Osteoblast (primary cell): ENCODE measurements around the gene SLC7A5. TPM values are rescaled to one million over a fixed set of nuclear protein-coding genes. Genes with fewer than 3 reads are reported as not detected.
"Not testable (repeated sequence)": the region's sequence is repeated elsewhere in the genome, so short reads cannot be mapped to it uniquely, and the experiment has no call there.

Experiments
- DNase-seq: peaks from one replicate; pipeline ENCODE4 v3.0.0; 2011; ENCODE audit warnings: low spot score, mixed read lengths; ENCODE audit not compliant: insufficient read length; ENCODE audit errors: missing footprints
- H2AFZ ChIP-seq: 2 replicates; pipeline ENCODE4 v1.6.0; 2011; ENCODE audit warnings: mild to moderate bottlenecking, low read length
- H3K27ac ChIP-seq: 2 replicates; pipeline ENCODE4 v1.5.1; 2011; ENCODE audit warnings: mild to moderate bottlenecking, low read depth, low read length, moderate library complexity
- H3K27me3 ChIP-seq: 2 replicates; pipeline ENCODE4 v1.6.0; 2012; ENCODE audit warnings: mild to moderate bottlenecking, control low read depth, inconsistent platforms, low read length, moderate library complexity; ENCODE audit not compliant: insufficient read depth
- H3K36me3 ChIP-seq: 2 replicates; pipeline ENCODE4 v1.5.1; 2011; ENCODE audit warnings: mild to moderate bottlenecking, low read length, control low read depth, moderate library complexity; ENCODE audit not compliant: insufficient read depth
- H3K4me1 ChIP-seq: 2 replicates; pipeline ENCODE4 v1.5.1; 2011; ENCODE audit warnings: mild to moderate bottlenecking, low read length, control low read depth, moderate library complexity; ENCODE audit not compliant: insufficient read depth
- H3K4me2 ChIP-seq: 2 replicates; pipeline ENCODE4 v1.6.0; 2011; ENCODE audit warnings: mild to moderate bottlenecking, low read length; ENCODE audit not compliant: insufficient read depth
- H3K4me3 ChIP-seq: fragments of 200-600 bp; sonication (generic); 3 replicates; pipeline ENCODE4 v1.5.1; 2012; ENCODE audit warnings: mild to moderate bottlenecking, low read length, inconsistent platforms; ENCODE audit not compliant: insufficient read depth
- H3K79me2 ChIP-seq: 2 replicates; pipeline ENCODE4 v1.6.0; 2012; ENCODE audit warnings: mild to moderate bottlenecking, low read length, control low read depth, inconsistent platforms; ENCODE audit not compliant: insufficient read depth
- H3K9me3 ChIP-seq: 2 replicates; pipeline ENCODE4 v1.5.1; 2011; ENCODE audit warnings: low read depth, low read length, control low read depth
- H4K20me1 ChIP-seq: 2 replicates; pipeline ENCODE4 v1.6.0; 2012; ENCODE audit warnings: mild to moderate bottlenecking, low read length, control low read depth; ENCODE audit not compliant: insufficient read depth
- CTCF ChIP-seq: IDR thresholded peaks from 2 replicates; pipeline ENCODE4 v1.5.1; 2011; ENCODE audit warnings: mild to moderate bottlenecking, low read depth, low read length, moderate library complexity; ENCODE audit errors: extremely low read depth
- total RNA-seq: library from RNA; depleted of rRNA; stranded (reverse); fragments of >200 nt; gene quantifications from 2 replicates; pipeline ENCODE4 v1.2.3, GENCODE V29; 2012

The SLC7A5 gene
- total RNA-seq, 1 donor = 90.8 TPM

- Histone ChIP-seq H3K27ac (no peak overlapping the region), H3K36me3 (no peaks in the 10 kb centered on the region), H3K4me3 (no peak overlapping the region), H3K79me2 (no peaks in the 10 kb centered on the region), H2AFZ (no peak overlapping the region), H3K27me3 (peaks cover 6% of the 10 kb centered on the region), H3K9me3 (no peaks in the 10 kb centered on the region), H3K4me1 (no peaks in the 10 kb centered on the region), H4K20me1 (no peaks in the 10 kb centered on the region), H3K4me2 (no peak overlapping the region)
- DNase-seq = no peak
- no peak for TF ChIP-seq CTCF
These were observed 12.3 kb upstream of the SLC7A5 start for GRCh38 chr16:87881324-87882200.

- Histone ChIP-seq H3K36me3 (no peaks in the 10 kb centered on the region), H4K20me1 (no peaks in the 10 kb centered on the region), H3K9me3 (no peaks in the 10 kb centered on the region), H3K27me3 (peaks cover 6% of the 10 kb centered on the region), H3K4me3 (no peak overlapping the region), H3K27ac (no peak overlapping the region), H3K79me2 (no peaks in the 10 kb centered on the region), H2AFZ (no peak overlapping the region), H3K4me2 (no peak overlapping the region), H3K4me1 (no peaks in the 10 kb centered on the region)
- no peak for TF ChIP-seq CTCF
- DNase-seq = no peak
These were observed 10.9 kb upstream of the SLC7A5 start for GRCh38 chr16:87880117-87880696.

- DNase-seq = not testable (repeated sequence)
These were observed 10.2 kb upstream of the SLC7A5 start for GRCh38 chr16:87879411-87880013.

GRCh38 chr16:87878704-87879103, 9.4 kb upstream of the SLC7A5 start:
- Histone ChIP-seq H3K27me3 (peaks cover 12% of the 10 kb centered on the region), H3K9me3 (no peaks in the 10 kb centered on the region), H3K27ac (no peak overlapping the region), H3K36me3 (no peaks in the 10 kb centered on the region), H4K20me1 (no peaks in the 10 kb centered on the region), H3K4me1 (no peaks in the 10 kb centered on the region), H3K4me3 (no peak overlapping the region), H3K4me2 (no peak overlapping the region), H2AFZ (no peak overlapping the region), H3K79me2 (no peaks in the 10 kb centered on the region)
- no peak for DNase-seq
- no peak for TF ChIP-seq CTCF

More at GRCh38 chr16:87879411-87880013, 10.2 kb upstream of the SLC7A5 start:
- H3K9me3 ChIP-seq, H2AFZ ChIP-seq, H3K4me2 ChIP-seq, H3K4me3 ChIP-seq, H3K27ac ChIP-seq, H3K79me2 ChIP-seq, H3K36me3 ChIP-seq, H4K20me1 ChIP-seq, H3K4me1 ChIP-seq: not testable (repeated sequence)
- peaks cover 12% of the 10 kb centered on the region for H3K27me3 ChIP-seq
